IMR-90 (cell line): ENCODE results near the gene CCDC136. TPM values are rescaled to one million over a fixed set of nuclear protein-coding genes. Genes with fewer than 3 reads are reported as not detected.

Source experiments
- ATAC-seq: fragments of 200-7000 bp; cut with Tn5 transposase; 2 replicates; pipeline ENCODE4 v1.9.1; 2020; ENCODE audit warnings: low read depth, mild to moderate bottlenecking, moderate library complexity
- BruUV-seq: library from RNA; stranded (reverse); fragments of 400-500 nt; replicated peaks from 2 replicates; lab custom pipeline; 2021; lab: Mats Ljungman, UMichigan
- CTCF ChIA-PET: fragments of 300-600 bp; formaldehyde crosslinking; extraction: SDS; loops from one replicate; lab custom pipeline; 2021; ENCODE audit warnings: antibody characterized with exemption; lab: Yijun Ruan, JAX
- POLR2A ChIA-PET: fragments of 300-600 bp; sonication (Branson Sonifier 250); formaldehyde crosslinking; loops from one replicate; lab custom pipeline; 2022; ENCODE audit warnings: antibody characterized with exemption; ENCODE audit not compliant: unreplicated experiment; lab: Charles Lee
- DNase-seq: peaks from one replicate; pipeline ENCODE4 v3.0.0; 2013
- H2AFZ ChIP-seq: replicated peaks from 2 replicates; pipeline ENCODE3; 2013; ENCODE audit warnings: low read length, mild to moderate bottlenecking; ENCODE audit not compliant: poor library complexity
- H2AK5ac ChIP-seq: 2 replicates; pipeline ENCODE4 v1.6.1; 2013; ENCODE audit warnings: low read depth, low read length, inconsistent platforms
- H2AK9ac ChIP-seq: replicated peaks from 2 replicates; pipeline ENCODE3; 2013; ENCODE audit warnings: mild to moderate bottlenecking, low read depth, low read length, moderate library complexity; ENCODE audit not compliant: poor library complexity
- H2BK120ac ChIP-seq: 2 replicates; pipeline ENCODE4 v1.6.1; 2013; ENCODE audit warnings: low read depth, low read length, inconsistent platforms
- H2BK15ac ChIP-seq: 3 replicates; pipeline ENCODE4 v1.6.1; 2013; ENCODE audit warnings: low read depth, low read length, inconsistent platforms
- H2BK20ac ChIP-seq: 2 replicates; pipeline ENCODE4 v1.6.1; 2013; ENCODE audit warnings: low read depth, mild to moderate bottlenecking, inconsistent platforms, low read length, moderate library complexity
- H2BK5ac ChIP-seq: 2 replicates; pipeline ENCODE4 v1.6.1; 2013; ENCODE audit warnings: mild to moderate bottlenecking, low read depth, low read length, inconsistent platforms; ENCODE audit not compliant: poor library complexity, severe bottlenecking
- H3K14ac ChIP-seq: replicated peaks from 2 replicates; pipeline ENCODE4 v1.6.1; 2013; ENCODE audit warnings: low read depth, low read length, inconsistent platforms
- H3K18ac ChIP-seq: 2 replicates; pipeline ENCODE4 v1.6.1; 2013; ENCODE audit warnings: low read depth, low read length, control low read depth
- H3K23ac ChIP-seq: 2 replicates; pipeline ENCODE4 v1.6.1; 2013; ENCODE audit warnings: low read depth, low read length, inconsistent platforms
- H3K27ac ChIP-seq: 2 replicates; pipeline ENCODE4 v1.5.1; 2013; ENCODE audit warnings: mild to moderate bottlenecking, control low read depth, low read length; ENCODE audit not compliant: insufficient read depth
- H3K27me3 ChIP-seq: 2 replicates; pipeline ENCODE4 v1.6.1; 2013; ENCODE audit warnings: low read length; ENCODE audit not compliant: control insufficient read depth, insufficient read depth
- H3K36me3 ChIP-seq: 2 replicates; pipeline ENCODE4 v1.6.1; 2013; ENCODE audit warnings: low read length, mixed read lengths; ENCODE audit not compliant: control insufficient read depth, insufficient read depth
- H3K4ac ChIP-seq: 2 replicates; pipeline ENCODE4 v1.6.1; 2013; ENCODE audit warnings: low read depth, low read length, inconsistent platforms
- H3K4me1 ChIP-seq: 2 replicates; pipeline ENCODE4 v1.6.1; 2013; ENCODE audit warnings: low read length, mixed read lengths; ENCODE audit not compliant: control insufficient read depth, insufficient read depth
- H3K4me2 ChIP-seq: 2 replicates; pipeline ENCODE4 v1.6.1; 2013; ENCODE audit warnings: low read depth, mild to moderate bottlenecking, control low read depth, low read length, moderate library complexity
- H3K4me3 ChIP-seq: 2 replicates; pipeline ENCODE4 v1.5.1; 2013; ENCODE audit warnings: low read depth, mild to moderate bottlenecking, control low read depth, low read length, moderate library complexity; ENCODE audit not compliant: insufficient read depth
- H3K56ac ChIP-seq: 2 replicates; pipeline ENCODE4 v1.6.1; 2013; ENCODE audit warnings: low read length, inconsistent platforms; ENCODE audit not compliant: insufficient read depth; ENCODE audit errors: extremely low read depth
- H3K79me1 ChIP-seq, 2 experiments: 2 replicates each; pipeline ENCODE4 v1.6.1; 2013; ENCODE audit warnings: low read length in 2 of 2, inconsistent platforms in 1 of 2, low read depth in 1 of 2
- H3K9ac ChIP-seq: 2 replicates; pipeline ENCODE4 v1.6.1; 2013; ENCODE audit warnings: low read depth, low read length, control low read depth
- H3K9me1 ChIP-seq: 2 replicates; pipeline ENCODE4 v1.6.1; 2013; ENCODE audit warnings: low read length, inconsistent platforms; ENCODE audit not compliant: insufficient read depth
- H3K9me3 ChIP-seq: 2 replicates; pipeline ENCODE4 v1.6.1; 2013; ENCODE audit warnings: low read length; ENCODE audit not compliant: control insufficient read depth, insufficient read depth
- H4K20me1 ChIP-seq: 2 replicates; pipeline ENCODE4 v1.6.1; 2013; ENCODE audit warnings: low read length, inconsistent platforms; ENCODE audit not compliant: insufficient read depth
- H4K5ac ChIP-seq: 2 replicates; pipeline ENCODE4 v1.6.1; 2013; ENCODE audit warnings: mild to moderate bottlenecking, low read depth, low read length, control low read depth
- H4K8ac ChIP-seq, 2 experiments: 2 replicates each; pipeline ENCODE4 v1.6.1; 2013; ENCODE audit warnings: low read depth in 2 of 2, low read length in 2 of 2, control low read depth in 1 of 2, inconsistent platforms in 1 of 2
- H4K91ac ChIP-seq: 2 replicates; pipeline ENCODE4 v1.6.1; 2013; ENCODE audit warnings: low read depth, low read length, inconsistent platforms; ENCODE audit not compliant: insufficient read depth
- CTCF ChIP-seq: conservative IDR thresholded peaks from 2 replicates; pipeline ENCODE4 v1.5.1; 2012; ENCODE audit warnings: mild to moderate bottlenecking, low read depth, low read length, improper control_type of control experiment
- MAZ ChIP-seq: IDR thresholded peaks from 2 replicates; pipeline ENCODE4 v1.6.1; 2012; ENCODE audit warnings: low read depth, mild to moderate bottlenecking, low read length, improper control_type of control experiment, moderate library complexity, borderline replicate concordance
- POLR2A ChIP-seq: IDR thresholded peaks from 2 replicates; pipeline ENCODE4 v1.6.1; 2012; ENCODE audit warnings: mild to moderate bottlenecking, low read depth, low read length
- RAD21 ChIP-seq: IDR thresholded peaks from 2 replicates; pipeline ENCODE4 v1.6.1; 2012; ENCODE audit warnings: low read length, improper control_type of control experiment
- WGBS, 2 experiments: methylation state at CpG; one replicate each; pipeline versions ENCODE4 v1.1.5 to v1.1.7; 2013; ENCODE audit warnings: missing lambda C conversion rate in 2 of 2; ENCODE audit not compliant: insufficient read length in 1 of 2; ENCODE audit errors: extremely low coverage in 2 of 2; 5-methylcytosine and 5-hydroxymethylcytosine counted together
- dilution Hi-C: fragments of 300-500 bp; cut with HindIII; formaldehyde crosslinking; loops from one replicate; pipeline ENCODE4 v1.14.3; 2018; ENCODE audit warnings: low sequenced_read_pairs; ENCODE audit not compliant: unreplicated experiment
- in situ Hi-C: fragments of 300-500 bp; cut with MboI; formaldehyde crosslinking; loops from 3 replicates; pipeline ENCODE4 v1.14.3; 2019; ENCODE audit warnings: low sequenced_read_pairs, inconsistent platforms, mixed read lengths
- intact Hi-C: fragments of 100-400 bp; cut with micrococcal nuclease; formaldehyde crosslinking; loops from 2 replicates; pipeline ENCODE4 v1.10.0; 2022
- polyA plus RNA-seq, 3 experiments: library from polyadenylated mRNA; depleted of rRNA; stranded (reverse); fragments of >200 nt; gene quantifications; 2 replicates each; pipeline ENCODE4 v1.2.3, GENCODE V29; 2012; ENCODE audit warnings: low replicate concordance in 1 of 3
- total RNA-seq: library from RNA; depleted of rRNA; stranded (reverse); fragments of >200 nt; gene quantifications from 2 replicates; pipeline ENCODE4 v1.2.3, GENCODE V29; 2012

CCDC136 gene
- total and polyA plus RNA-seq, 2 of the 4 experiments (the other 2 are of a cell fraction), result 7.7 to 18.0 TPM

- DNase-seq (peak; percentile 96), ATAC-seq (peak; percentile 82)
- H2AFZ ChIP-seq, result peak within 1 kb of the TSS; percentile 93
- H3K23ac ChIP-seq, result peak within 1 kb of the TSS; percentile 87
- H2BK20ac ChIP-seq, result no peak within 1 kb of the TSS
- peak within 1 kb of the TSS; percentile 82 for H2AK5ac ChIP-seq
- peaks cover 33% of the 10 kb centered on the region for H4K20me1 ChIP-seq
- peak within 1 kb of the TSS; percentile 93 for H3K4me2 ChIP-seq
- dilution Hi-C loops (no loop called here), intact Hi-C loops (no loop called here), in situ Hi-C loops (no loop called here)
- H4K91ac ChIP-seq, result peak within 1 kb of the TSS; percentile 70
- H2BK5ac ChIP-seq, result peak within 1 kb of the TSS; percentile 68
- POLR2A ChIA-PET, result interaction anchor here (0.5 to 1.1 kb wide), 2 partner anchors 36 to 351 kb away, joined by 3 to 4 read pairs; no protein-coding TSS in a partner anchor
- H3K27ac ChIP-seq, result peak within 1 kb of the TSS; percentile 74
- no peak within 1 kb of the TSS for H2BK15ac ChIP-seq
- H3K4ac ChIP-seq, result peak within 1 kb of the TSS; percentile 75
- peak within 1 kb of the TSS; percentile 8; the same call in 1 of the 2 replicates for H2BK120ac ChIP-seq
- peak within 1 kb of the TSS; percentile 75 for H3K56ac ChIP-seq
- H3K18ac ChIP-seq, result peak within 1 kb of the TSS; percentile 31; the same call in 1 of the 2 replicates
- 0% methylated on average over 35 of the region's 65 CpGs; no CpG with 5 or more reads in 1 of the 2 experiments for WGBS, 2 experiments
- H3K36me3 ChIP-seq, result peaks cover 30% of the 10 kb centered on the region
- H3K9me1 ChIP-seq, result peaks cover 5% of the 10 kb centered on the region; the same call in 1 of the 2 replicates
- peak within 1 kb of the TSS; percentile 66 for H3K4me3 ChIP-seq
- H4K8ac ChIP-seq, result peak within 1 kb of the TSS; percentile 33 to 95
- peak within 1 kb of the TSS; percentile 88 for H3K9ac ChIP-seq
- peak within 1 kb of the TSS; percentile 92 for H3K14ac ChIP-seq
- H4K5ac ChIP-seq, result peak within 1 kb of the TSS; percentile 59
- CTCF ChIA-PET, result interaction anchor here (0.6 to 2.0 kb wide), 3 partner anchors 17 to 40 kb away, joined by 3 to 5 read pairs (median 4); no protein-coding TSS in a partner anchor
- peaks cover 2% of the 10 kb centered on the region for H3K4me1 ChIP-seq
- no TSS peak for BruUV-seq
- H2AK9ac ChIP-seq, result peak within 1 kb of the TSS; percentile 93
- peak; percentile 66 for TF ChIP-seq POLR2A
- TF ChIP-seq MAZ, result peak; percentile 89
- TF ChIP-seq RAD21, result no peak
- TF ChIP-seq CTCF, result 0 out of 2 replicates have a peak, but pooled peaks have one; percentile 15
- H3K79me1 ChIP-seq, result peaks cover 11 to 16% of the 10 kb centered on the region in 2 experiments
- H3K27me3 ChIP-seq, result no peaks in the 10 kb centered on the region
- no peaks in the 10 kb centered on the region for H3K9me3 ChIP-seq
Measured at GRCh38 chr7:128862571-128863432, 71.0 kb downstream of the CCDC136 start, which contains the start of gene ATP6V1F. Gene ATP6V1F, plus strand, starts transcription at chr7:128862856. Its CDS starts 49 bp downstream, at chr7:128862905.
